Measurements from ENCODE around the gene NECTIN4. TPM values are rescaled to one million over a fixed set of nuclear protein-coding genes. Genes with fewer than 3 reads are reported as not detected.

Gene NECTIN4
- total RNA-seq, 1 donor from 2014 or later = 1.9 TPM

GRCh38 chr1:161131523-161132409 is 42.4 kb upstream of the NECTIN4 start:
- Mint-ChIP-seq H3K27me3 (no peaks in the 10 kb centered on the region), H3K36me3 (ENCODE audit: insufficient read depth) (peaks cover 13% of the 10 kb centered on the region), H3K9me3 (ENCODE audit: low read depth) (no peaks in the 10 kb centered on the region), H3K4me3 (ENCODE audit: low read depth) (no peak overlapping the region), H3K27ac (peak overlapping the region; percentile 90), H3K4me1 (ENCODE audit: low read depth) (peaks cover 31% of the 10 kb centered on the region)
- no peak for TF ChIP-seq CTCF (IDR thresholded peaks at IDR 0.05; ENCODE audit: unreplicated experiment)
- no peak for DNase-seq (ENCODE audit: low spot score, unreplicated experiment)

GRCh38 chr1:161130266-161130665 is 40.9 kb upstream of the NECTIN4 start:
- no peaks in the 10 kb centered on the region for H3K9me3 Mint-ChIP-seq (ENCODE audit: low read depth)
- peaks cover 20% of the 10 kb centered on the region for H3K36me3 Mint-ChIP-seq (ENCODE audit: insufficient read depth)
- DNase-seq (ENCODE audit: low spot score, unreplicated experiment) = no peak
- H3K4me1 Mint-ChIP-seq (ENCODE audit: low read depth) = peaks cover 28% of the 10 kb centered on the region
- no peak overlapping the region for H3K4me3 Mint-ChIP-seq (ENCODE audit: low read depth)
- H3K27me3 Mint-ChIP-seq = no peaks in the 10 kb centered on the region
- no peak for TF ChIP-seq CTCF (IDR thresholded peaks at IDR 0.05; ENCODE audit: unreplicated experiment)
- peak overlapping the region; percentile 73 for H3K27ac Mint-ChIP-seq

- peaks cover 26% of the 10 kb centered on the region for H3K36me3 Mint-ChIP-seq (ENCODE audit: insufficient read depth)
- H3K9me3 Mint-ChIP-seq (ENCODE audit: low read depth) = no peaks in the 10 kb centered on the region
- no peak for DNase-seq (ENCODE audit: low spot score, unreplicated experiment)
- H3K27ac Mint-ChIP-seq = no peak overlapping the region
- peaks cover 28% of the 10 kb centered on the region for H3K4me1 Mint-ChIP-seq (ENCODE audit: low read depth)
- no peaks in the 10 kb centered on the region for H3K27me3 Mint-ChIP-seq
- TF ChIP-seq CTCF (IDR thresholded peaks at IDR 0.05; ENCODE audit: unreplicated experiment) = no peak
- H3K4me3 Mint-ChIP-seq (ENCODE audit: low read depth) = no peak overlapping the region
These were observed 39.4 kb upstream of the NECTIN4 start for GRCh38 chr1:161128591-161129420.

- H3K9me3 Mint-ChIP-seq (ENCODE audit: low read depth) = no peaks in the 10 kb centered on the region
- no peak for TF ChIP-seq CTCF (IDR thresholded peaks at IDR 0.05; ENCODE audit: unreplicated experiment)
- no peaks in the 10 kb centered on the region for H3K27me3 Mint-ChIP-seq
- H3K4me1 Mint-ChIP-seq (ENCODE audit: low read depth) = peaks cover 28% of the 10 kb centered on the region
- DNase-seq (ENCODE audit: low spot score, unreplicated experiment) = no peak
- H3K27ac Mint-ChIP-seq = peak overlapping the region; percentile 67
- H3K36me3 Mint-ChIP-seq (ENCODE audit: insufficient read depth) = peaks cover 29% of the 10 kb centered on the region
- no peak overlapping the region for H3K4me3 Mint-ChIP-seq (ENCODE audit: low read depth)
These were observed 38.3 kb upstream of the NECTIN4 start for GRCh38 chr1:161127649-161128048.

- no peak for TF ChIP-seq CTCF (IDR thresholded peaks at IDR 0.05; ENCODE audit: unreplicated experiment)
- Mint-ChIP-seq H3K36me3 (ENCODE audit: insufficient read depth) (peaks cover 35% of the 10 kb centered on the region), H3K9me3 (ENCODE audit: low read depth) (no peaks in the 10 kb centered on the region), H3K4me1 (ENCODE audit: low read depth) (peaks cover 23% of the 10 kb centered on the region), H3K4me3 (ENCODE audit: low read depth) (no peak overlapping the region), H3K27me3 (no peaks in the 10 kb centered on the region), H3K27ac (peak overlapping the region; percentile 87)
- DNase-seq (ENCODE audit: low spot score, unreplicated experiment) = no peak
These were observed 33.6 kb upstream of the NECTIN4 start for GRCh38 chr1:161122967-161123366.

Measured in progenitor cell of endocrine pancreas (in vitro differentiated cells).